Osteoblast (primary cell): ENCODE measurements around the gene PDIA4. TPM values are rescaled to one million over a fixed set of nuclear protein-coding genes. Genes with fewer than 3 reads are reported as not detected.
A peak's percentile ranks its signal among the peaks of the same experiment; 100 is the strongest.
"Not testable (repeated sequence)": the region's sequence is repeated elsewhere in the genome, so short reads cannot be mapped to it uniquely, and the experiment has no call there.

Experiments
- DNase-seq: peaks from one replicate; pipeline ENCODE4 v3.0.0; 2011; ENCODE audit warnings: low spot score, mixed read lengths; ENCODE audit not compliant: insufficient read length; ENCODE audit errors: missing footprints
- H2AFZ ChIP-seq: 2 replicates; pipeline ENCODE4 v1.6.0; 2011; ENCODE audit warnings: mild to moderate bottlenecking, low read length
- H3K27ac ChIP-seq: 2 replicates; pipeline ENCODE4 v1.5.1; 2011; ENCODE audit warnings: mild to moderate bottlenecking, low read depth, low read length, moderate library complexity
- H3K27me3 ChIP-seq: 2 replicates; pipeline ENCODE4 v1.6.0; 2012; ENCODE audit warnings: mild to moderate bottlenecking, control low read depth, inconsistent platforms, low read length, moderate library complexity; ENCODE audit not compliant: insufficient read depth
- H3K36me3 ChIP-seq: 2 replicates; pipeline ENCODE4 v1.5.1; 2011; ENCODE audit warnings: mild to moderate bottlenecking, low read length, control low read depth, moderate library complexity; ENCODE audit not compliant: insufficient read depth
- H3K4me1 ChIP-seq: 2 replicates; pipeline ENCODE4 v1.5.1; 2011; ENCODE audit warnings: mild to moderate bottlenecking, low read length, control low read depth, moderate library complexity; ENCODE audit not compliant: insufficient read depth
- H3K4me2 ChIP-seq: 2 replicates; pipeline ENCODE4 v1.6.0; 2011; ENCODE audit warnings: mild to moderate bottlenecking, low read length; ENCODE audit not compliant: insufficient read depth
- H3K4me3 ChIP-seq: fragments of 200-600 bp; sonication (generic); 3 replicates; pipeline ENCODE4 v1.5.1; 2012; ENCODE audit warnings: mild to moderate bottlenecking, low read length, inconsistent platforms; ENCODE audit not compliant: insufficient read depth
- H3K79me2 ChIP-seq: 2 replicates; pipeline ENCODE4 v1.6.0; 2012; ENCODE audit warnings: mild to moderate bottlenecking, low read length, control low read depth, inconsistent platforms; ENCODE audit not compliant: insufficient read depth
- H3K9me3 ChIP-seq: 2 replicates; pipeline ENCODE4 v1.5.1; 2011; ENCODE audit warnings: low read depth, low read length, control low read depth
- H4K20me1 ChIP-seq: 2 replicates; pipeline ENCODE4 v1.6.0; 2012; ENCODE audit warnings: mild to moderate bottlenecking, low read length, control low read depth; ENCODE audit not compliant: insufficient read depth
- total RNA-seq: library from RNA; depleted of rRNA; stranded (reverse); fragments of >200 nt; gene quantifications from 2 replicates; pipeline ENCODE4 v1.2.3, GENCODE V29; 2012
- TF ChIP-seq, protein P1 (sequence below): IDR thresholded peaks from 2 replicates; pipeline ENCODE4 v1.5.1; 2011; ENCODE audit warnings: mild to moderate bottlenecking, low read depth, low read length, moderate library complexity; ENCODE audit errors: extremely low read depth

Gene PDIA4
- total RNA-seq, 1 donor: 220 TPM

DNA sequence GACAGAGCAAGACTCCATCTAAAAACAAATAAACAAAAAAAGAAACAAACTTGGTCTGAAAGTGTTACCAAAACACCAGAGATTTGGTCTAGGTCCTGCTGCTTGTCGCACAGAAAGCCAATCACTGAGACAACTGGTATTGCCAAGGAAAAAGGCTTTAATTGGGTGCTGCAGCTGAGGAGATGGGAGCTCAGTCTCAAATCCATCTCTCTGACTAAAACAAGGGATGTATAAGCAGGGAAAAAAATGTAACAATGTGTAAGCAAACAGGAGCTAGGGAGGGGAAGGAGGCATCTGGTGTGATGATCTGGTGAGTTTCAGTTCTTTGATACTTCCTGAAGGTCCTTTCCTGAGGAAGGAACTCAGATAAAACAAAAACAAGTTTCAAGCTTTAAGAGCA is 8.4 kb upstream of the PDIA4 start:
- TF ChIP-seq, protein P1, sequence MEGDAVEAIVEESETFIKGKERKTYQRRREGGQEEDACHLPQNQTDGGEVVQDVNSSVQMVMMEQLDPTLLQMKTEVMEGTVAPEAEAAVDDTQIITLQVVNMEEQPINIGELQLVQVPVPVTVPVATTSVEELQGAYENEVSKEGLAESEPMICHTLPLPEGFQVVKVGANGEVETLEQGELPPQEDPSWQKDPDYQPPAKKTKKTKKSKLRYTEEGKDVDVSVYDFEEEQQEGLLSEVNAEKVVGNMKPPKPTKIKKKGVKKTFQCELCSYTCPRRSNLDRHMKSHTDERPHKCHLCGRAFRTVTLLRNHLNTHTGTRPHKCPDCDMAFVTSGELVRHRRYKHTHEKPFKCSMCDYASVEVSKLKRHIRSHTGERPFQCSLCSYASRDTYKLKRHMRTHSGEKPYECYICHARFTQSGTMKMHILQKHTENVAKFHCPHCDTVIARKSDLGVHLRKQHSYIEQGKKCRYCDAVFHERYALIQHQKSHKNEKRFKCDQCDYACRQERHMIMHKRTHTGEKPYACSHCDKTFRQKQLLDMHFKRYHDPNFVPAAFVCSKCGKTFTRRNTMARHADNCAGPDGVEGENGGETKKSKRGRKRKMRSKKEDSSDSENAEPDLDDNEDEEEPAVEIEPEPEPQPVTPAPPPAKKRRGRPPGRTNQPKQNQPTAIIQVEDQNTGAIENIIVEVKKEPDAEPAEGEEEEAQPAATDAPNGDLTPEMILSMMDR: no peak
- DNase-seq: no peak
- H3K27ac ChIP-seq: no peak overlapping the region
- H4K20me1 ChIP-seq: no peaks in the 10 kb centered on the region
- no peak overlapping the region for H3K4me2 ChIP-seq
- no peak overlapping the region for H2AFZ ChIP-seq
- H3K36me3 ChIP-seq: no peaks in the 10 kb centered on the region
- peaks cover 3% of the 10 kb centered on the region for H3K27me3 ChIP-seq
- H3K9me3 ChIP-seq: no peaks in the 10 kb centered on the region
- H3K79me2 ChIP-seq: no peaks in the 10 kb centered on the region
- H3K4me1 ChIP-seq: no peaks in the 10 kb centered on the region
- no peak overlapping the region for H3K4me3 ChIP-seq

DNA sequence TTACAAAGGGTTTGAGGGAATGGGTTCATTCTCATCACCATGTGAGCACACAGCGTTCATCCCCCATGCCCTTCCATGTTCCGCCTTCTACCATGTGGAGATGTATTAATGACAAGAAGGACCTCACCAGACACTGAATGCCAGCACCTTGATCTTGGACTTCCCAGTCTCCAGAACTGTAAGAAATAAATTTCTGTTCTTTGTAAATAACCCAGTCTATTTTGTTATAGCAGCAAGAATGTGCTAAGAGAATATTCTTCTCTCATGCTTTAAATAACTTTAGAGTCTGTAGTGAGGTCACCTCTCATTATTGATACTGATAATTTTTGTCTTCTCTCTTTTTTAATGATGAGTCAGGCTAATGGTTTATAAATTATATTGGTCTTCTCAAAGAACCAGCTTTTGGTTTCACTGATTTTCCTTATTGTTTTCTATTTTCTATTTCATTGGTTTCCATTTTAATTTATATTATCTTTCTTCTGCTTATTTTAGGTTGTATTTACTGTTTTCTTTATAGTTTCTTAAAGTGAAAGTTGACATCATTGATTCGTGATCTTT is 3.1 kb upstream of the PDIA4 start:
- Histone ChIP-seq H3K4me1 (peaks cover 15% of the 10 kb centered on the region), H4K20me1 (no peaks in the 10 kb centered on the region), H2AFZ (no peak overlapping the region), H3K36me3 (no peaks in the 10 kb centered on the region), H3K4me2 (no peak overlapping the region), H3K27ac (no peak overlapping the region), H3K27me3 (no peaks in the 10 kb centered on the region), H3K79me2 (peaks cover 18% of the 10 kb centered on the region), H3K9me3 (no peaks in the 10 kb centered on the region), H3K4me3 (no peak overlapping the region)
- no peak for DNase-seq
- TF ChIP-seq, protein P1: no peak

DNA sequence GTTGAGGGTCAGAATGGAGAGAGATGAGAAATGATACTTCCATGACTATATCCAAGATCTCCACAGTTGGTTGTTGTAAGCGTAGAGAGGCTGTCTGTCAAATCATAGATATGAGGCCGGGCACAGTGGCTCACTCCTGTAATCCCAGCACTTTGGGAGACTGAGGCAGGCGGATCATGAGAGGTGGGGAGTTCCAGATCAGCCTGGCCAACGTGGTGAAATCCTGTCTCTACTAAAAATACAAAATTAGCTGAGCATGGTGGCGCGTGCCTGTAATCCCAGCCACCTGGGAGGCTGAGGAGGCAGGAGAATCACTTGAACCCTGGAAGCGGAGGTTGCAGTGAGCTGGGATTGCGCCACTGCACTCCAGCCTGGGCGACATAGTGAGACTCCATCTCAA is 2.1 kb upstream of the PDIA4 start:
- H2AFZ ChIP-seq, H3K27me3 ChIP-seq: not testable (repeated sequence)

DNA sequence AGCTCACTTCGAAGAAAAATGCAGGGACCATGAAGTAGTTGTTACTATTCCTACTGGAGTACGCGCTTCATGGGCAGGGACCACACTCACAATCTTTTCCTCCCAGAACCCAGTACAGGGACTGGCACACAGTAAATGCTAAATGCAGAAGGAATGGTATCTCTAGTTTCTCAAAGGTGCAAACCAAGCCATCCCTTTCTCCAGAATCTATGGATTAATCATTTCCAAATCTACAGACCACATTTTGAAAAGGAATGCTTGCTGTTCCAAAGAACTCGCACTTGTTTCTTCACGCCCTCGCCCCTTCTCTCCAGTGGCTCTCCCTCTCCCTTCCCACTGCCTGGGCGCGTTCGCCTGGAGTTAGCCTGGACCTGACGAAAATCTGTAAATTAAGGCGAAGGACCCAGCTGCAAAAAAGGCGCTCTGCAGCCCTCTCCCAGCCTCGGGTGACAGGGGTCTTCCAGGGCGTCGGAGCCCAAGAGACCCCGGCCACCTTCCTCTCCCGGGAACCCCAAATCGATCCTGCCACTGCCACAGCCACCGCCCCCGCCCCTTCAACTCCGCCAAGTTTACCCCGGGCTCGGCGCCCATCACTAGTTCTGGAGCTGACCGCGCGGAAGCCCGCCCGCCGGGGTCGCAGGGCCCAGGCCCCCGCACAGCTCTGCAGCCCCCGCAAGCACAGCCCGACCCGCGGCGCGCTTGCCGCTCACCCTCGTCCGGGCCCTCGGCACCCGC is 527 bp downstream of the PDIA4 start:
- TF ChIP-seq, protein P1: no peak
- peak; percentile 78 for DNase-seq
- Histone ChIP-seq H3K27me3 (no peaks in the 10 kb centered on the region), H3K79me2 (peaks cover 53% of the 10 kb centered on the region), H3K4me2 (peak overlapping the region; percentile 92), H3K27ac (peak overlapping the region; percentile 12), H4K20me1 (peaks cover 5% of the 10 kb centered on the region), H3K4me1 (peaks cover 23% of the 10 kb centered on the region), H3K4me3 (peak overlapping the region; percentile 94), H3K36me3 (peaks cover 4% of the 10 kb centered on the region), H3K9me3 (no peaks in the 10 kb centered on the region), H2AFZ (peak overlapping the region; percentile 82)

More for the DNA sequence above, 2.1 kb upstream of the PDIA4 start:
- not testable (repeated sequence) for H3K36me3 ChIP-seq, H4K20me1 ChIP-seq, DNase-seq, H3K4me2 ChIP-seq, H3K4me3 ChIP-seq, H3K9me3 ChIP-seq, H3K27ac ChIP-seq
- H3K4me1 ChIP-seq: peaks cover 23% of the 10 kb centered on the region
- peaks cover 27% of the 10 kb centered on the region for H3K79me2 ChIP-seq
